H1 (cell line): ENCODE data around the gene RHBDL2.

Experiments
- ATF3 ChIP-seq: IDR thresholded peaks from 2 replicates; pipeline ENCODE4 v1.6.1; 2011; ENCODE audit warnings: low read depth, mild to moderate bottlenecking, low read length; ENCODE audit not compliant: insufficient read depth
- CTCF ChIP-seq, 3 experiments: IDR thresholded peaks; 1 replicate in 2 of 3; 2 replicates in 1 of 3; pipeline versions ENCODE4 v1.5.1 to v1.6.1; 2011; ENCODE audit warnings: low read length in 3 of 3, mild to moderate bottlenecking in 3 of 3, inconsistent platforms in 2 of 3, low read depth in 1 of 3, moderate library complexity in 1 of 3; ENCODE audit not compliant: insufficient read depth in 1 of 3; ENCODE audit errors: control extremely low read depth in 1 of 3
- EP300 ChIP-seq, 2 experiments: IDR thresholded peaks; 1 replicate in 1 of 2; 2 replicates in 1 of 2; pipeline ENCODE4 v1.6.1; 2011 to 2012; ENCODE audit warnings: low read depth in 2 of 2, low read length in 2 of 2, mild to moderate bottlenecking in 2 of 2, borderline replicate concordance in 1 of 2, inconsistent platforms in 1 of 2, moderate library complexity in 1 of 2
- GABPA ChIP-seq: IDR thresholded peaks from 2 replicates; pipeline ENCODE4 v1.6.1; 2011; ENCODE audit warnings: mild to moderate bottlenecking, low read length, moderate library complexity, borderline replicate concordance; ENCODE audit not compliant: insufficient read depth
- JUN ChIP-seq: IDR thresholded peaks from 2 replicates; pipeline ENCODE4 v1.6.1; 2011; ENCODE audit warnings: low read depth, mild to moderate bottlenecking, improper control_type of control experiment, low read length
- JUND ChIP-seq: IDR thresholded peaks from 2 replicates; pipeline ENCODE4 v1.6.1; 2011; ENCODE audit warnings: mild to moderate bottlenecking, improper control_type of control experiment, low read length
- POLR2A ChIP-seq, 2 experiments: IDR thresholded peaks; 1 replicate in 1 of 2; 2 replicates in 1 of 2; pipeline ENCODE4 v1.6.1; 2011; ENCODE audit warnings: low read depth in 2 of 2, low read length in 2 of 2, mild to moderate bottlenecking in 2 of 2; ENCODE audit errors: control extremely low read depth in 1 of 2
- POU5F1 ChIP-seq: IDR thresholded peaks from 2 replicates; pipeline ENCODE4 v1.6.1; 2011; ENCODE audit warnings: low read depth, mild to moderate bottlenecking, low read length, moderate library complexity
- RFX5 ChIP-seq: IDR thresholded peaks from 2 replicates; pipeline ENCODE4 v1.6.1; 2011; ENCODE audit warnings: low read depth, low read length, improper control_type of control experiment, borderline replicate concordance
- TAF1 ChIP-seq: IDR thresholded peaks from 2 replicates; pipeline ENCODE4 v1.6.1; 2011; ENCODE audit warnings: mild to moderate bottlenecking, low read depth, low read length
- USF2 ChIP-seq: IDR thresholded peaks from 2 replicates; pipeline ENCODE4 v1.6.1; 2011; ENCODE audit warnings: low read length, improper control_type of control experiment
- YY1 ChIP-seq: IDR thresholded peaks from 2 replicates; pipeline ENCODE4 v1.6.1; 2011; ENCODE audit warnings: low read depth, mild to moderate bottlenecking, low read length
- ZNF274 ChIP-seq: IDR thresholded peaks from 2 replicates; pipeline ENCODE4 v1.7.0; 2012; ENCODE audit warnings: low read length, borderline replicate concordance; ENCODE audit errors: extremely low read depth

GRCh38 chr1:38899560-38899959 is 42.1 kb downstream of the RHBDL2 start:
- TF ChIP-seq CTCF (IDR thresholded peaks at IDR 0.05; ENCODE audit: control extremely low read depth in 1 of 3, insufficient read depth in 1 of 3, low read depth in 1 of 3, low read length in 3 of 3) (no peak), GABPA (no peak), ATF3 (no peak), JUND (no peak), POLR2A (IDR thresholded peaks at IDR 0.05; ENCODE audit: control extremely low read depth in 1 of 2, low read depth in 2 of 2, low read length in 2 of 2) (no peak), USF2 (no peak), EP300 (IDR thresholded peaks at IDR 0.05; ENCODE audit: borderline replicate concordance in 1 of 2, low read depth in 2 of 2, low read length in 2 of 2) (no peak), TAF1 (no peak), JUN (no peak), RFX5 (no peak), YY1 (no peak), POU5F1 (no peak), ZNF274 (no peak)
